Liver (tissue), 9 donors: ENCODE measurements around the gene ZFP62. TPM values are rescaled to one million over a fixed set of nuclear protein-coding genes. Genes with fewer than 3 reads are reported as not detected.

Experiments used
- DNase-seq: peaks from one replicate; pipeline ENCODE4 v3.0.0-alpha.2; 2017; ENCODE audit warnings: low spot score
- H3K27ac ChIP-seq, 2 donors: one replicate each; pipeline ENCODE4 v1.7.0; 2013; ENCODE audit warnings: inconsistent platforms in 2 of 2, low read length in 2 of 2, control low read depth in 1 of 2, low read depth in 1 of 2, mild to moderate bottlenecking in 1 of 2
- H3K27me3 ChIP-seq, 4 donors: one replicate each; pipeline versions ENCODE4 v1.6.1 to v1.7.0; 2013; ENCODE audit warnings: low read length in 3 of 4, inconsistent platforms in 1 of 4, mild to moderate bottlenecking in 1 of 4, moderate library complexity in 1 of 4; ENCODE audit not compliant: control insufficient read depth in 4 of 4, insufficient read depth in 4 of 4
- H3K36me3 ChIP-seq, 4 donors: one replicate each; pipeline versions ENCODE4 v1.6.1 to v1.7.0; 2013; ENCODE audit warnings: low read length in 3 of 4, mild to moderate bottlenecking in 3 of 4, low read depth in 1 of 4, moderate library complexity in 1 of 4; ENCODE audit not compliant: control insufficient read depth in 4 of 4, insufficient read depth in 3 of 4
- H3K4me1 ChIP-seq, 4 donors: one replicate each; pipeline versions ENCODE4 v1.6.1 to v1.7.0; 2013; ENCODE audit warnings: low read length in 3 of 4, mild to moderate bottlenecking in 3 of 4, moderate library complexity in 1 of 4; ENCODE audit not compliant: control insufficient read depth in 4 of 4, insufficient read depth in 4 of 4
- H3K4me3 ChIP-seq, 3 donors: one replicate each; pipeline versions ENCODE4 v1.6.1 to v1.7.0; 2013; ENCODE audit warnings: low read length in 3 of 3, control low read depth in 1 of 3, low read depth in 1 of 3, mild to moderate bottlenecking in 1 of 3
- H3K9ac ChIP-seq, 2 donors: one replicate each; pipeline ENCODE4 v1.7.0; 2013; ENCODE audit warnings: low read length in 2 of 2, mild to moderate bottlenecking in 2 of 2, moderate library complexity in 2 of 2, control low read depth in 1 of 2, low read depth in 1 of 2
- H3K9me3 ChIP-seq, 4 donors: one replicate each; pipeline versions ENCODE4 v1.6.1 to v1.7.0; 2013; ENCODE audit warnings: low read length in 3 of 4; ENCODE audit not compliant: control insufficient read depth in 4 of 4
- ATF3 ChIP-seq: IDR thresholded peaks from 2 replicates; pipeline ENCODE4 v1.6.1; 2016; ENCODE audit warnings: antibody characterized with exemption
- CTCF ChIP-seq: fragments of 150-350 bp; IDR thresholded peaks from 2 replicates; pipeline ENCODE4 v1.5.1; 2017; ENCODE audit warnings: improper control_type of control experiment, low read depth, low read length; ENCODE audit not compliant: missing input control
- EGR1 ChIP-seq, 2 donors: IDR thresholded peaks; 2 replicates each; pipeline ENCODE4 v1.6.1; 2016 to 2018; ENCODE audit warnings: antibody characterized with exemption in 2 of 2, low read depth in 2 of 2
- FOXA1 ChIP-seq: IDR thresholded peaks from 2 replicates; pipeline ENCODE4 v1.6.1; 2016; ENCODE audit warnings: antibody characterized with exemption
- FOXA2 ChIP-seq: IDR thresholded peaks from 2 replicates; pipeline ENCODE4 v1.6.1; 2016; ENCODE audit warnings: antibody characterized with exemption
- GABPA ChIP-seq, 2 donors: IDR thresholded peaks in 1 of 2; conservative IDR thresholded peaks in 1 of 2; 2 replicates each; pipeline ENCODE4 v1.6.1; 2016; ENCODE audit warnings: antibody characterized with exemption in 2 of 2, mild to moderate bottlenecking in 1 of 2, moderate library complexity in 1 of 2
- HNF4A ChIP-seq, 2 donors: conservative IDR thresholded peaks; 2 replicates each; pipeline ENCODE4 v1.6.1; 2016; ENCODE audit warnings: antibody characterized with exemption in 2 of 2, mild to moderate bottlenecking in 2 of 2
- HNF4G ChIP-seq: IDR thresholded peaks from 2 replicates; pipeline ENCODE4 v1.6.1; 2016; ENCODE audit warnings: antibody characterized with exemption
- JUND ChIP-seq, 2 donors: IDR thresholded peaks; 2 replicates each; pipeline ENCODE4 v1.6.1; 2016; ENCODE audit warnings: antibody characterized with exemption in 2 of 2
- NR2F2 ChIP-seq: IDR thresholded peaks from 2 replicates; pipeline ENCODE4 v1.6.1; 2016; ENCODE audit warnings: antibody characterized with exemption
- RAD21 ChIP-seq, 2 donors: IDR thresholded peaks; 2 replicates each; pipeline ENCODE4 v1.6.1; 2016; ENCODE audit warnings: antibody characterized with exemption in 2 of 2, mild to moderate bottlenecking in 2 of 2
- RXRA ChIP-seq, 2 donors: IDR thresholded peaks; 2 replicates each; pipeline ENCODE4 v1.6.1; 2017 to 2018; ENCODE audit warnings: antibody characterized with exemption in 2 of 2, mild to moderate bottlenecking in 1 of 2
- SP1 ChIP-seq: IDR thresholded peaks from 2 replicates; pipeline ENCODE4 v1.6.1; 2018; ENCODE audit warnings: antibody characterized with exemption, mild to moderate bottlenecking
- TAF1 ChIP-seq: conservative IDR thresholded peaks from 2 replicates; pipeline ENCODE4 v1.6.1; 2016; ENCODE audit warnings: antibody characterized with exemption, mild to moderate bottlenecking
- YY1 ChIP-seq: IDR thresholded peaks from 2 replicates; pipeline ENCODE4 v1.6.1; 2016; ENCODE audit warnings: antibody characterized with exemption, mild to moderate bottlenecking
- whole genome bisulfite sequencing: extraction: QIAGEN DNeasy Blood & Tissue Kit; methylation state at CpG from one replicate; pipeline ENCODE4 v1.1.7; 2013; 5-methylcytosine and 5-hydroxymethylcytosine counted together
- polyA plus RNA-seq, 2 donors: library from polyadenylated mRNA; stranded (reverse) in 1 of 2; unstranded in 1 of 2; fragments of 200-250 nt in 1 of 2; fragments of >200 nt in 1 of 2; fragmentation: Nextera tagmentation in 1 of 2; extraction: Ambion mirVana in 1 of 2; gene quantifications; one replicate each; pipeline versions ENCODE4 v1.2.1 to v1.2.3, GENCODE V29; 2013 to 2015
- total RNA-seq, 2 donors: library from RNA; depleted of rRNA; stranded (reverse); fragments of >200 nt; gene quantifications; one replicate each; pipeline ENCODE4 v1.2.3, GENCODE V29; 2014
- TF ChIP-seq, protein P1 (sequence below): IDR thresholded peaks from 2 replicates; pipeline ENCODE4 v1.6.1; 2016; ENCODE audit warnings: antibody characterized with exemption
- TF ChIP-seq, protein P2 (sequence below): IDR thresholded peaks from 2 replicates; pipeline ENCODE4 v1.6.1; 2016; ENCODE audit warnings: antibody characterized with exemption, mild to moderate bottlenecking
- TF ChIP-seq, protein P3 (sequence below): IDR thresholded peaks from 2 replicates; pipeline ENCODE4 v1.6.1; 2016; ENCODE audit warnings: antibody characterized with exemption
- donor health status: healthy.
- donor health status: healthy.
- donor health status: healthy.
- donor health status: healthy.
- donor health status: healthy.

The ZFP62 gene
- total and polyA plus RNA-seq, 4 donors: 3.4 to 8.8 (median 5.7) TPM

GRCh38 chr5:180853848-180854176, 7.3 kb downstream of the ZFP62 start:
- Histone ChIP-seq H3K27ac (no peak overlapping the region), H3K36me3 (peaks cover 6 to 43% (median 34%) of the 10 kb centered on the region in 4 donors), H3K9me3 (peaks cover 17 to 30% (median 26%) of the 10 kb centered on the region in 4 donors), H3K4me1 (no peaks in the 10 kb centered on the region), H3K27me3 (no peaks in the 10 kb centered on the region), H3K9ac (no peak overlapping the region), H3K4me3 (no peak overlapping the region)
- WGBS: 100% methylated on average over 1 of the region's 1 CpG
- no peak for TF ChIP-seq FOXA2
- TF ChIP-seq RXRA (IDR thresholded peaks at IDR 0.05): no peak
- TF ChIP-seq, protein P1, sequence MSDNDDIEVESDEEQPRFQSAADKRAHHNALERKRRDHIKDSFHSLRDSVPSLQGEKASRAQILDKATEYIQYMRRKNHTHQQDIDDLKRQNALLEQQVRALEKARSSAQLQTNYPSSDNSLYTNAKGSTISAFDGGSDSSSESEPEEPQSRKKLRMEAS: no peak
- TF ChIP-seq GABPA (IDR thresholded peaks at IDR 0.05 in 1 of 2, conservative IDR thresholded peaks at IDR 0.05 in 1 of 2): no peak
- no peak for TF ChIP-seq NR2F2
- TF ChIP-seq YY1: no peak
- TF ChIP-seq RAD21 (IDR thresholded peaks at IDR 0.05): no peak
- TF ChIP-seq JUND (IDR thresholded peaks at IDR 0.05): no peak
- TF ChIP-seq CTCF: no peak
- TF ChIP-seq HNF4A (conservative IDR thresholded peaks at IDR 0.05): no peak
- no peak for TF ChIP-seq HNF4G
- no peak for TF ChIP-seq TAF1
- TF ChIP-seq, protein P2, sequence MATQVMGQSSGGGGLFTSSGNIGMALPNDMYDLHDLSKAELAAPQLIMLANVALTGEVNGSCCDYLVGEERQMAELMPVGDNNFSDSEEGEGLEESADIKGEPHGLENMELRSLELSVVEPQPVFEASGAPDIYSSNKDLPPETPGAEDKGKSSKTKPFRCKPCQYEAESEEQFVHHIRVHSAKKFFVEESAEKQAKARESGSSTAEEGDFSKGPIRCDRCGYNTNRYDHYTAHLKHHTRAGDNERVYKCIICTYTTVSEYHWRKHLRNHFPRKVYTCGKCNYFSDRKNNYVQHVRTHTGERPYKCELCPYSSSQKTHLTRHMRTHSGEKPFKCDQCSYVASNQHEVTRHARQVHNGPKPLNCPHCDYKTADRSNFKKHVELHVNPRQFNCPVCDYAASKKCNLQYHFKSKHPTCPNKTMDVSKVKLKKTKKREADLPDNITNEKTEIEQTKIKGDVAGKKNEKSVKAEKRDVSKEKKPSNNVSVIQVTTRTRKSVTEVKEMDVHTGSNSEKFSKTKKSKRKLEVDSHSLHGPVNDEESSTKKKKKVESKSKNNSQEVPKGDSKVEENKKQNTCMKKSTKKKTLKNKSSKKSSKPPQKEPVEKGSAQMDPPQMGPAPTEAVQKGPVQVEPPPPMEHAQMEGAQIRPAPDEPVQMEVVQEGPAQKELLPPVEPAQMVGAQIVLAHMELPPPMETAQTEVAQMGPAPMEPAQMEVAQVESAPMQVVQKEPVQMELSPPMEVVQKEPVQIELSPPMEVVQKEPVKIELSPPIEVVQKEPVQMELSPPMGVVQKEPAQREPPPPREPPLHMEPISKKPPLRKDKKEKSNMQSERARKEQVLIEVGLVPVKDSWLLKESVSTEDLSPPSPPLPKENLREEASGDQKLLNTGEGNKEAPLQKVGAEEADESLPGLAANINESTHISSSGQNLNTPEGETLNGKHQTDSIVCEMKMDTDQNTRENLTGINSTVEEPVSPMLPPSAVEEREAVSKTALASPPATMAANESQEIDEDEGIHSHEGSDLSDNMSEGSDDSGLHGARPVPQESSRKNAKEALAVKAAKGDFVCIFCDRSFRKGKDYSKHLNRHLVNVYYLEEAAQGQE: no peak
- no peak for TF ChIP-seq SP1
- TF ChIP-seq ATF3: no peak
- no peak for TF ChIP-seq FOXA1
- no peak for TF ChIP-seq EGR1 (IDR thresholded peaks at IDR 0.05; ENCODE audit: low read depth in 2 of 2)
- TF ChIP-seq, protein P3, sequence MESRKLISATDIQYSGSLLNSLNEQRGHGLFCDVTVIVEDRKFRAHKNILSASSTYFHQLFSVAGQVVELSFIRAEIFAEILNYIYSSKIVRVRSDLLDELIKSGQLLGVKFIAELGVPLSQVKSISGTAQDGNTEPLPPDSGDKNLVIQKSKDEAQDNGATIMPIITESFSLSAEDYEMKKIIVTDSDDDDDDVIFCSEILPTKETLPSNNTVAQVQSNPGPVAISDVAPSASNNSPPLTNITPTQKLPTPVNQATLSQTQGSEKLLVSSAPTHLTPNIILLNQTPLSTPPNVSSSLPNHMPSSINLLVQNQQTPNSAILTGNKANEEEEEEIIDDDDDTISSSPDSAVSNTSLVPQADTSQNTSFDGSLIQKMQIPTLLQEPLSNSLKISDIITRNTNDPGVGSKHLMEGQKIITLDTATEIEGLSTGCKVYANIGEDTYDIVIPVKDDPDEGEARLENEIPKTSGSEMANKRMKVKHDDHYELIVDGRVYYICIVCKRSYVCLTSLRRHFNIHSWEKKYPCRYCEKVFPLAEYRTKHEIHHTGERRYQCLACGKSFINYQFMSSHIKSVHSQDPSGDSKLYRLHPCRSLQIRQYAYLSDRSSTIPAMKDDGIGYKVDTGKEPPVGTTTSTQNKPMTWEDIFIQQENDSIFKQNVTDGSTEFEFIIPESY: no peak
- DNase-seq: no peak
